ENCODE data around the gene SMIM35.
"Not testable (repeated sequence)": the region's sequence is repeated elsewhere in the genome, so short reads cannot be mapped to it uniquely, and the experiment has no call there.

Gene SMIM35

GRCh38 chr11:118067006-118067405, 19.8 kb downstream of the SMIM35 start:
- DNase-seq (ENCODE audit: low read depth, low spot score): no peak
- in situ Hi-C loops (cut with HindIII; ENCODE audit: low sequenced_read_pairs): no loop called here
- no peak overlapping the region for H3K4me3 ChIP-seq (ENCODE audit: low read depth, low read length)
- no peak for TF ChIP-seq CTCF (IDR thresholded peaks at IDR 0.05; ENCODE audit: low read depth, low read length)

DNA sequence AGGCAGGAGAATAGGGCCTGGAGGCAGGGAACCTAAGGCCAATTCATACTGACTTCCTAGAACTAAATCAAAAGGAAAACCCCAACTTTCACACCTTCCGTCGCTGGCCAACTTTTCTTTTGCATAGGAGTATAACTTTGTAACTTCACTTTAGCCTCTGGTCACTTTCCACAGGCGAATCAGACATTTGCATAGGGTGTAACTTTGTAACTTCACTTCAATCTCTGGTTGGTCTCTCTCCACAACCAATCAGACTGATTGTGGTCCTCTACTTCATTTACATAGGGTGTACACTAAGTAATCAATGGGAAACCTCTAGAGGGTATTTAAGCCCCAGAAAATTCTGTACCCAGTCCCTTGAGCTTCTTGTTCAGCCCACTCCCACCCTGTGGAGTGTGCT, 21.4 kb downstream of the SMIM35 start:
- H3K4me3 ChIP-seq (ENCODE audit: low read depth, low read length): no peak overlapping the region
- in situ Hi-C loops (cut with HindIII; ENCODE audit: low sequenced_read_pairs): no loop called here
- no peak for DNase-seq (ENCODE audit: low read depth, low spot score)
- TF ChIP-seq CTCF (IDR thresholded peaks at IDR 0.05; ENCODE audit: low read depth, low read length): no peak

DNA sequence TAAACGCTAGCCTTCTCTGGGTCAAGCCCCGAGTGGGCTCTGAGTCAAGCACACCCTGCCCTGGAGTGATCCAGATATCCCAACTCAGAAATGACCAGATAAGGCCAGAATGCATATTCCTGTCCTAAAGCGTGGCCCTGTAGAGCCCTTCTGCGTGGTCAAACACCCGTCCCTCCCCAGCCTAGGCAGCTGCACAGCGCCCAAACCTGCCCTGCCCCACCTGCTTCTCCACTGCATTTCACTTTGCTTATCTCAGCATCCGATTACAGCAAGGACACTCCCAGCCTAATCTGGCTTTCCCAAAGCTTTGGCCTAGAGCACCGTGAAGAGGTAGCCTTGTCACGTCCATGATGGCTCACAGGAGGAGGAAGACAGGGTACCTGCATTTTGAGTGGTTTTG, 21.8 kb downstream of the SMIM35 start:
- no peak overlapping the region for H3K4me3 ChIP-seq (ENCODE audit: low read depth, low read length)
- in situ Hi-C loops (cut with HindIII; ENCODE audit: low sequenced_read_pairs): no loop called here
- no peak for TF ChIP-seq CTCF (IDR thresholded peaks at IDR 0.05; ENCODE audit: low read depth, low read length)
- no peak for DNase-seq (ENCODE audit: low read depth, low spot score)

GRCh38 chr11:118062631-118063030, 24.1 kb downstream of the SMIM35 start:
- H3K4me3 ChIP-seq (ENCODE audit: low read depth, low read length); DNase-seq (ENCODE audit: low read depth, low spot score); in situ Hi-C loops (cut with HindIII; ENCODE audit: low sequenced_read_pairs): not testable (repeated sequence)

DNA sequence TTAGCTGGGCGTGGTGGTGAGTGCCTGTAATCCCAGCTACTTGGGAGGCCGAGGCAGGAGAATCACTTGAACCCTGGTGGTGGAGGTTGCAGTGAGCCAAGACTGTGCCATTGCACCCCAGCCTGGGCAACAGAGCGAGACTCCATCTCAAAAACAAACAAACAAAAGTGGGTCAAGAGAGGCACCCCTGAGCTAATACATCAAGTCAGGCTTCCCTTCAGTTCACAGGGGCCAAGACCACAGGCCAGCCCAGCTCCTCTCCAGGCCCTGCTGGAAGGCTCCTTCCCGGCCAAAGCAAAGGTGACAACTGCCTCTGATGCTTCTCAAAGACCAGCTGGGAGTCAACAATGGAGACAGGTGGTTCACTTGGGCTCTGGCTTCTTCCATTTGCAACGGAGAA, 24.6 kb downstream of the SMIM35 start:
- in situ Hi-C loops (cut with HindIII; ENCODE audit: low sequenced_read_pairs); DNase-seq (ENCODE audit: low read depth, low spot score); H3K4me3 ChIP-seq (ENCODE audit: low read depth, low read length): not testable (repeated sequence)

DNA sequence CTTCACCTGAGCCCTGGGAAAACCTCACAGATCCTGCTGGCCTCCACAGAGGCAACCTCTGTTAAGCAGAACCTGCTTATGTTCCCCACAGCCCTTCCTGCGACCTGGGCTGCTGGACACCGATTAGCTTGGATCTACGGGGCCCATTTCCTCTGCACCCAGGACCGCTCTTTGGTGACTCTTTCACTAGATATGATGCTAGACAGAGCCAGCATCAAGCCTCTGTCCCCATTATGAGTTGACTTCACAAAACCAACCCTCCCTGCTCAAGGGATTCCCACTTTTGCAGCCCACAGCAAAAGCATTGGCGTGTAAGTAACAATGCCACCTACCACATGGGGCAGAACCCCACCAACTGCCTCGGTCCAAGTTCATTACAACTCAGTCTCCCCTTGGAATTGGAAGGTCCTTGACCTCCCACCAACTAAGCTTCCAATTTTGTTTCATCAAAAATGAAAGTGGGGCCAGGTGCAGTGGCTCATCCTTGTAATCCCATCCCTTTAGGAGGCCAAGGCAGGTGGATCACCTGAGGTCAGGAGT, 25.1 kb downstream of the SMIM35 start:
- DNase-seq (ENCODE audit: low read depth, low spot score): no peak
- in situ Hi-C loops (cut with HindIII; ENCODE audit: low sequenced_read_pairs): no loop called here
- no peak for TF ChIP-seq CTCF (IDR thresholded peaks at IDR 0.05; ENCODE audit: low read depth, low read length)
- H3K4me3 ChIP-seq (ENCODE audit: low read depth, low read length): no peak overlapping the region

DNA sequence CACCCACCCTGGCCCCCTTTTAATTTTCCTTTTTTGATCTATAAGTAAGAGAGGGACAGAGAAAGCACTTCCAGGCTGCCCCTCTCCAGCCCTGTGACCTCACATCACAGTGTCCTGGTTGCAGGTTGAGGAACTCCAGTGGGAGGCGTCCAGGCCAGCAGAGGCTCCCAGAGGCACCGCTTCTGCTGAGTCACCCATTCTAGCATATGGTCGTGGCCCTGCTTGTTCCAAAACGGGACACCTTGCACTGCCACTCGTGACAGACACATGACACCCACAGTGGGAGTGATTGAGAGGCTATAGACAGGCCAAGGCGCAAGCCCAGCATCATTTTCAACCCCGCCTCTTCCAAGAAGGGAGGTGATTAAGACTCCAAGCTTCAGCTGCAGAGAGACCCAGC, 25.9 kb downstream of the SMIM35 start:
- H3K4me3 ChIP-seq (ENCODE audit: low read depth, low read length): no peak overlapping the region
- DNase-seq (ENCODE audit: low read depth, low spot score): no peak
- in situ Hi-C loops (cut with HindIII; ENCODE audit: low sequenced_read_pairs): no loop called here
- TF ChIP-seq CTCF (IDR thresholded peaks at IDR 0.05; ENCODE audit: low read depth, low read length): no peak

DNA sequence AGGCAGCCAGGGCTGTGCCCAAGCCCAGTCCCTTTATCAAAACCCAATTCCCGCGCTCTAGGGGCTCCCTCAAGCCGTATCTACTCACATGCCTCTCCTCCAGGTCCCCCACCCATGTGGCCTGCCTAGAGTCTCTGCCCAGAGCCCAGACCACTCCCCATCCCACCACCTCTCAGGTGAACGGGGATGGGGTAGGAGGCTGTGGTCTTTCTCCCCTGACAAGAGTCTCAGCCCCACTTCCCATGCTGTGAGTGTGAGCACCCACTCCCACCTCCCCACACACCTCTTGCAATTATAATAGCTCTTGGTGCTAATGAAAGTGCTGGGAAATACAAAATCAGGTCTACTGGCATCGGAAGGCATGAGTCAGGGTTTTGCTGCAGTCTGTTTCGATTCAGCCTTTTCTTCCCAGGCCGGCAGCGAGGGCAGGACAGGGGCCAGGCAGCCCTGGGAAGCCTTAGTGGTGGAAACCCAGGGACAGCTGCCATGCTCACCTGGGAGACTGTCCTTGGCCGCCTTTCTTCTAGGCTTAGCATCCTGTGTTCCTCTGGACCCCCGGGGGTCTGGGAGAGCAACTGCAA, 26.6 kb downstream of the SMIM35 start:
- H3K4me3 ChIP-seq (ENCODE audit: low read depth, low read length): no peak overlapping the region
- no peak for TF ChIP-seq CTCF (IDR thresholded peaks at IDR 0.05; ENCODE audit: low read depth, low read length)
- DNase-seq (ENCODE audit: low read depth, low spot score): no peak
- in situ Hi-C loops (cut with HindIII; ENCODE audit: low sequenced_read_pairs): no loop called here
